ENCODE results near the gene RBM10.

DNA sequence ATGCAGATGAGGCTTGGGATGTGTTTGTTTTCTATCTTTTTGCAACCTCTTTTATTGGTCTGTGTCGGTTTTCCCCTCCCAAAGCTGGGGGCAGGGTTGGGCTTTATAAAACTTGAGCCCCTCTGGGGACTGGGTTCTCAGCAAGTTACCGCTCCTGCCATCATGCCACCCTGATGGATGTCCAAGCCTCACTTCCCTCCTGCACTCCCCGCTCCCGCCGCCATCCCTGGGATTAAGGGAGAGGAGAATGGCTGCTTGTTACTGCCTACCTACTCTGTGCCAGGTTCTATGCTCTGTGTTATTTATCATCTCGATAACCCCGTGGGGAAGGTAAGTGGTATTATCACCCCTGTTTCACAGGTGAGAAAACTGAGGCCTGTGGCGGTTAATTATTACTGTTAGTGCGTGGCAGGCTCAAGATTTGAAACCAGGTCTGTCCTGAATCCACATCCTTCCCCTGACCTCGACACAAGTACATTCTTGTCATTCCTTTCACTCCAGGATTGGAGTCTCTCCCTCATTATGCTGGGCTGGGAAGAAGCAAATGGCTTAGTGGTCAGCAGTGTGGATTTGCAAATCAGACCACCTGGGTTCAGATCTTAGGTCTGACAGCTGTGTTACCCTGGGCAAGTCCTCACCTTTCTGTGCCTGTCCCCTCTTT lies 53.1 kb downstream of the RBM10 start:
- TF ChIP-seq, protein P1, sequence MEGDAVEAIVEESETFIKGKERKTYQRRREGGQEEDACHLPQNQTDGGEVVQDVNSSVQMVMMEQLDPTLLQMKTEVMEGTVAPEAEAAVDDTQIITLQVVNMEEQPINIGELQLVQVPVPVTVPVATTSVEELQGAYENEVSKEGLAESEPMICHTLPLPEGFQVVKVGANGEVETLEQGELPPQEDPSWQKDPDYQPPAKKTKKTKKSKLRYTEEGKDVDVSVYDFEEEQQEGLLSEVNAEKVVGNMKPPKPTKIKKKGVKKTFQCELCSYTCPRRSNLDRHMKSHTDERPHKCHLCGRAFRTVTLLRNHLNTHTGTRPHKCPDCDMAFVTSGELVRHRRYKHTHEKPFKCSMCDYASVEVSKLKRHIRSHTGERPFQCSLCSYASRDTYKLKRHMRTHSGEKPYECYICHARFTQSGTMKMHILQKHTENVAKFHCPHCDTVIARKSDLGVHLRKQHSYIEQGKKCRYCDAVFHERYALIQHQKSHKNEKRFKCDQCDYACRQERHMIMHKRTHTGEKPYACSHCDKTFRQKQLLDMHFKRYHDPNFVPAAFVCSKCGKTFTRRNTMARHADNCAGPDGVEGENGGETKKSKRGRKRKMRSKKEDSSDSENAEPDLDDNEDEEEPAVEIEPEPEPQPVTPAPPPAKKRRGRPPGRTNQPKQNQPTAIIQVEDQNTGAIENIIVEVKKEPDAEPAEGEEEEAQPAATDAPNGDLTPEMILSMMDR (IDR thresholded peaks at IDR 0.05): no peak
- no peak for TF ChIP-seq POLR2A (IDR thresholded peaks at IDR 0.05)
